ENCODE measurements around the gene SRRT. TPM values are rescaled to one million over a fixed set of nuclear protein-coding genes. Genes with fewer than 3 reads are reported as not detected.
"Not testable (repeated sequence)": the region's sequence is repeated elsewhere in the genome, so short reads cannot be mapped to it uniquely, and the experiment has no call there.

The SRRT gene
- total RNA-seq, 1 donor from 2014 or later = 60.4 TPM

- H3K27me3 ChIP-seq = peaks cover 5% of the 10 kb centered on the region
- H3K9ac ChIP-seq = no peak overlapping the region
- no peak overlapping the region for H3K4me2 ChIP-seq
- DNase-seq (ENCODE audit: low spot score) = no peak
- peaks cover 23% of the 10 kb centered on the region for H3K79me2 ChIP-seq (ENCODE audit: low read depth)
- no peak overlapping the region for H2AFZ ChIP-seq (replicated peaks)
- H3K36me3 Mint-ChIP-seq = no peaks in the 10 kb centered on the region
- no peaks in the 10 kb centered on the region for H3K9me3 Mint-ChIP-seq
- H3K4me3 Mint-ChIP-seq = peak overlapping the region; percentile 24
- no peaks in the 10 kb centered on the region for H3K9me3 ChIP-seq (ENCODE audit: low read depth)
- H4K20me1 ChIP-seq (ENCODE audit: low read depth) = peaks cover 6% of the 10 kb centered on the region
- H3F3A ChIP-seq (ENCODE audit: low read depth) = peaks cover 3% of the 10 kb centered on the region
- H3K36me3 ChIP-seq = no peaks in the 10 kb centered on the region
- H3K4me1 Mint-ChIP-seq = peaks cover 7% of the 10 kb centered on the region
- H3K4me1 ChIP-seq = peaks cover 10% of the 10 kb centered on the region
- H3K27ac ChIP-seq = no peak overlapping the region
- no peak overlapping the region for H3K27ac Mint-ChIP-seq
- TF ChIP-seq CTCF (IDR thresholded peaks at IDR 0.05) = no peak
- no peak overlapping the region for H3K4me3 ChIP-seq
- H3K27me3 Mint-ChIP-seq (ENCODE audit: insufficient read depth, low read depth) = peaks cover 5% of the 10 kb centered on the region
Measured at GRCh38 chr7:100854146-100854895, 20.6 kb upstream of the SRRT start.

- H3K36me3 ChIP-seq; H3K4me3 Mint-ChIP-seq; H3K9me3 Mint-ChIP-seq; H3K4me2 ChIP-seq; H3K27me3 ChIP-seq; H3K36me3 Mint-ChIP-seq; H3K4me1 Mint-ChIP-seq; H2AFZ ChIP-seq (replicated peaks); H3K27ac Mint-ChIP-seq; H3K4me3 ChIP-seq; H4K20me1 ChIP-seq (ENCODE audit: low read depth); H3K9ac ChIP-seq; H3K27ac ChIP-seq; H3K9me3 ChIP-seq (ENCODE audit: low read depth); H3K27me3 Mint-ChIP-seq (ENCODE audit: insufficient read depth, low read depth); H3F3A ChIP-seq (ENCODE audit: low read depth); DNase-seq (ENCODE audit: low spot score): not testable (repeated sequence)
- peaks cover 10% of the 10 kb centered on the region for H3K4me1 ChIP-seq
- peaks cover 23% of the 10 kb centered on the region for H3K79me2 ChIP-seq (ENCODE audit: low read depth)
Measured at GRCh38 chr7:100854899-100855298, 20.0 kb upstream of the SRRT start.

- Mint-ChIP-seq H3K9me3 (no peaks in the 10 kb centered on the region), H3K36me3 (peaks cover 3% of the 10 kb centered on the region), H3K4me1 (peaks cover 7% of the 10 kb centered on the region), H3K27ac (no peak overlapping the region), H3K27me3 (ENCODE audit: insufficient read depth, low read depth) (peaks cover 2% of the 10 kb centered on the region), H3K4me3 (no peak overlapping the region)
- Histone ChIP-seq H3K79me2 (ENCODE audit: low read depth) (peaks cover 23% of the 10 kb centered on the region), H3K4me3 (no peak overlapping the region), H3K9me3 (ENCODE audit: low read depth) (no peaks in the 10 kb centered on the region), H3F3A (ENCODE audit: low read depth) (peaks cover 3% of the 10 kb centered on the region), H2AFZ (replicated peaks) (no peak overlapping the region), H3K27me3 (peaks cover 5% of the 10 kb centered on the region), H3K4me2 (no peak overlapping the region), H3K9ac (no peak overlapping the region), H3K36me3 (no peaks in the 10 kb centered on the region), H3K4me1 (peaks cover 10% of the 10 kb centered on the region), H3K27ac (no peak overlapping the region), H4K20me1 (ENCODE audit: low read depth) (peaks cover 6% of the 10 kb centered on the region)
- TF ChIP-seq EZH2 (IDR thresholded peaks at IDR 0.05) (no peak), CTCF (IDR thresholded peaks at IDR 0.05) (no peak), EZH2phosphoT487 (IDR thresholded peaks at IDR 0.05) (no peak)
- DNase-seq (ENCODE audit: low spot score) = no peak
Measured at GRCh38 chr7:100855515-100855914, 19.4 kb upstream of the SRRT start.

GRCh38 chr7:100856871-100857282 lies 18.0 kb upstream of the SRRT start:
- Histone ChIP-seq H2AFZ (replicated peaks) (no peak overlapping the region), H3K36me3 (no peaks in the 10 kb centered on the region), H3K79me2 (ENCODE audit: low read depth) (peaks cover 23% of the 10 kb centered on the region)

More at GRCh38 chr7:100856871-100857282, 18.0 kb upstream of the SRRT start:
- TF ChIP-seq CTCF (IDR thresholded peaks at IDR 0.05) (no peak), EZH2 (IDR thresholded peaks at IDR 0.05) (no peak), EZH2phosphoT487 (IDR thresholded peaks at IDR 0.05) (no peak)
- no peak overlapping the region for H3K4me3 Mint-ChIP-seq
- peak overlapping the region; percentile 45 for H3K9ac ChIP-seq
- H3K4me2 ChIP-seq = no peak overlapping the region
- H3K36me3 Mint-ChIP-seq = peaks cover 3% of the 10 kb centered on the region
- no peak overlapping the region for H3K4me3 ChIP-seq
- H3K27ac Mint-ChIP-seq = no peak overlapping the region
- H3K9me3 ChIP-seq (ENCODE audit: low read depth) = no peaks in the 10 kb centered on the region
- peaks cover 6% of the 10 kb centered on the region for H4K20me1 ChIP-seq (ENCODE audit: low read depth)
- peaks cover 3% of the 10 kb centered on the region for H3F3A ChIP-seq (ENCODE audit: low read depth)
- DNase-seq (ENCODE audit: low spot score) = peak; percentile 20
- H3K27me3 ChIP-seq = peaks cover 5% of the 10 kb centered on the region
- H3K27me3 Mint-ChIP-seq (ENCODE audit: insufficient read depth, low read depth) = peaks cover 2% of the 10 kb centered on the region
- no peak overlapping the region for H3K27ac ChIP-seq
- H3K4me1 Mint-ChIP-seq = peaks cover 5% of the 10 kb centered on the region
- H3K4me1 ChIP-seq = peaks cover 10% of the 10 kb centered on the region
- no peaks in the 10 kb centered on the region for H3K9me3 Mint-ChIP-seq
